HepG2 (cell line): ENCODE measurements around the gene ZNF615. TPM values are rescaled to one million over a fixed set of nuclear protein-coding genes. Genes with fewer than 3 reads are reported as not detected.

Experiments used
- CCDC6 ChIP-seq: sonication (generic); formaldehyde crosslinking; IDR thresholded peaks from 2 replicates; pipeline ENCODE4 v1.8.1; 2022; ENCODE audit warnings: mild to moderate bottlenecking, missing genetic modification reagents, moderate library complexity
- CHD2 ChIP-seq: IDR thresholded peaks from 2 replicates; pipeline ENCODE4 v1.6.1; 2011; ENCODE audit warnings: low read depth, low read length, improper control_type of control experiment
- DMAP1 ChIP-seq: IDR thresholded peaks from 2 replicates; pipeline ENCODE4 v1.6.1; 2016
- GLI4 ChIP-seq: sonication (generic); formaldehyde crosslinking; IDR thresholded peaks from 2 replicates; pipeline ENCODE4 v1.5.1; 2020; ENCODE audit warnings: missing genetic modification reagents, mild to moderate bottlenecking, moderate library complexity, borderline replicate concordance
- HNF4G ChIP-seq, 2 experiments: sonication (generic) in 1 of 2; formaldehyde crosslinking in 1 of 2; IDR thresholded peaks; 2 replicates each; pipeline versions ENCODE4 v1.4.0 to v1.6.1; 2011 to 2020; ENCODE audit warnings: borderline replicate concordance in 2 of 2, low read depth in 2 of 2, mild to moderate bottlenecking in 2 of 2, low read length in 1 of 2, missing genetic modification reagents in 1 of 2, moderate library complexity in 1 of 2
- KAT2B ChIP-seq: fragments of 150-350 bp; IDR thresholded peaks from 2 replicates; pipeline ENCODE4 v1.6.1; 2014; ENCODE audit warnings: low read depth, low read length, borderline replicate concordance
- KDM3A ChIP-seq: IDR thresholded peaks from 2 replicates; pipeline ENCODE4 v1.6.1; 2018; ENCODE audit warnings: low read depth, missing compliant biosample characterization
- LBX2 ChIP-seq: sonication (generic); formaldehyde crosslinking; IDR thresholded peaks from 2 replicates; pipeline ENCODE4 v1.5.0; 2020; ENCODE audit warnings: missing genetic modification reagents, mild to moderate bottlenecking, borderline replicate concordance
- MTF2 ChIP-seq: sonication (generic); formaldehyde crosslinking; IDR thresholded peaks from 2 replicates; pipeline ENCODE4 v1.5.0; 2020; ENCODE audit warnings: missing genetic modification reagents, borderline replicate concordance
- MXD4 ChIP-seq: IDR thresholded peaks from 2 replicates; pipeline ENCODE4 v1.6.1; 2016; ENCODE audit warnings: mild to moderate bottlenecking, missing biosample characterization, missing genetic modification reagents
- PAF1 ChIP-seq: IDR thresholded peaks from 2 replicates; pipeline ENCODE4 v1.6.1; 2016; ENCODE audit warnings: missing genetic modification reagents, missing compliant biosample characterization
- SNAPC2 ChIP-seq: sonication (generic); formaldehyde crosslinking; IDR thresholded peaks from 2 replicates; pipeline ENCODE4 v1.8.1; 2022; ENCODE audit warnings: mild to moderate bottlenecking, missing genetic modification reagents
- SRY ChIP-seq: sonication (generic); formaldehyde crosslinking; IDR thresholded peaks from 2 replicates; pipeline ENCODE4 v1.8.0; 2022; ENCODE audit warnings: mild to moderate bottlenecking, missing genetic modification reagents
- ZBTB40 ChIP-seq, 2 experiments: fragments of 450-650 bp in 1 of 2; sonication (generic) in 1 of 2; formaldehyde crosslinking in 1 of 2; IDR thresholded peaks; 2 replicates each; pipeline versions ENCODE4 v1.6.1 to v1.8.0; 2016 to 2022; ENCODE audit warnings: antibody characterized with exemption in 1 of 2, mild to moderate bottlenecking in 1 of 2, missing genetic modification reagents in 1 of 2
- ZNF30 ChIP-seq: sonication (generic); formaldehyde crosslinking; IDR thresholded peaks from 2 replicates; pipeline ENCODE4 v1.5.0; 2020; ENCODE audit warnings: mild to moderate bottlenecking, missing genetic modification reagents
- ZNF496 ChIP-seq: sonication (generic); formaldehyde crosslinking; IDR thresholded peaks from 2 replicates; pipeline ENCODE4 v1.8.1; 2023; ENCODE audit warnings: mild to moderate bottlenecking, moderate library complexity, missing genetic modification reagents; ENCODE audit not compliant: insufficient replicate concordance
- ZNF576 ChIP-seq: sonication (generic); formaldehyde crosslinking; IDR thresholded peaks from 2 replicates; pipeline ENCODE4 v1.4.0; 2020; ENCODE audit warnings: mild to moderate bottlenecking, missing genetic modification reagents
- ZNF737 ChIP-seq: sonication (generic); formaldehyde crosslinking; IDR thresholded peaks from 2 replicates; pipeline ENCODE4 v1.5.0; 2020; ENCODE audit warnings: missing genetic modification reagents, mild to moderate bottlenecking, borderline replicate concordance
- ZNF747 ChIP-seq: sonication (generic); formaldehyde crosslinking; IDR thresholded peaks from 2 replicates; pipeline ENCODE4 v1.8.1; 2023; ENCODE audit warnings: missing genetic modification reagents, mild to moderate bottlenecking, borderline replicate concordance
- polyA plus RNA-seq, 8 experiments: library from polyadenylated mRNA; depleted of rRNA in 3 of 8; stranded (reverse) in 7 of 8; unstranded in 1 of 8; fragments of >200 nt; fragmentation: Illumina TruSeq in 4 of 8; extraction: Trizol in 4 of 8; gene quantifications; 2 replicates each; pipeline versions ENCODE4 v1.2.1 to v1.2.3, GENCODE V29; 2011 to 2016; ENCODE audit warnings: low read depth in 4 of 8, missing spikeins in 1 of 8, mixed read lengths in 1 of 8; ENCODE audit not compliant: insufficient read depth in 1 of 8
- total RNA-seq, 5 experiments: library from RNA; depleted of rRNA; stranded (reverse); fragments of >200 nt; fragmentation: Illumina TruSeq; extraction: Trizol; gene quantifications; 2 replicates each; pipeline ENCODE4 v1.2.3, GENCODE V29; 2016; ENCODE audit warnings: low read depth in 1 of 5

ZNF615 gene
- total and polyA plus RNA-seq, 2 of the 13 experiments (the other 11 are each of a cell fraction or from before 2014, with no cell fraction given) = 5.2 to 7.8 TPM

- no peak for TF ChIP-seq ZBTB40 (IDR thresholded peaks at IDR 0.05)
- no peak; the same call in 1 of the 2 replicates for TF ChIP-seq ZBTB40 (CRISPR knock-in tag; IDR thresholded peaks at IDR 0.05)
- 0 out of 2 replicates have a peak, but pooled peaks have one; percentile 11 for TF ChIP-seq ZNF747 (CRISPR knock-in tag)
- peak; percentile 51; the same call in 1 of the 2 replicates for TF ChIP-seq MXD4 (CRISPR knock-in tag)
- no peak for TF ChIP-seq HNF4G (IDR thresholded peaks at IDR 0.05; ENCODE audit: borderline replicate concordance, low read depth, low read length)
- TF ChIP-seq HNF4G (CRISPR knock-in tag; IDR thresholded peaks at IDR 0.05; ENCODE audit: borderline replicate concordance, low read depth) = no peak
- TF ChIP-seq GLI4 (CRISPR knock-in tag) = peak; percentile 71; the same call in 1 of the 2 replicates
- TF ChIP-seq DMAP1 (CRISPR knock-in tag) = peak; percentile 78
- TF ChIP-seq SRY (CRISPR knock-in tag) = no peak
- TF ChIP-seq SNAPC2 (CRISPR knock-in tag) = no peak
- no peak for TF ChIP-seq MTF2 (CRISPR knock-in tag)
- no peak for TF ChIP-seq KAT2B
- TF ChIP-seq ZNF496 = no peak
- TF ChIP-seq ZNF737 (CRISPR knock-in tag) = no peak
- TF ChIP-seq KDM3A = peak; percentile 76; the same call in 1 of the 2 replicates
- TF ChIP-seq LBX2 (CRISPR knock-in tag) = no peak
- no peak for TF ChIP-seq CCDC6 (CRISPR knock-in tag)
- no peak for TF ChIP-seq ZNF576 (CRISPR knock-in tag)
- no peak for TF ChIP-seq CHD2
- no peak for TF ChIP-seq ZNF30
- no peak for TF ChIP-seq PAF1 (CRISPR knock-in tag)
Measured at GRCh38 chr19:51986309-51987291, 21.4 kb downstream of the ZNF615 start, which contains the start of gene ZNF350 (continued).
